ENCODE data around the gene ENO4. TPM values are rescaled to one million over a fixed set of nuclear protein-coding genes. Genes with fewer than 3 reads are reported as not detected.

Gene ENO4
- total RNA-seq, 1 experiment from 2014 or later = not detected

DNA sequence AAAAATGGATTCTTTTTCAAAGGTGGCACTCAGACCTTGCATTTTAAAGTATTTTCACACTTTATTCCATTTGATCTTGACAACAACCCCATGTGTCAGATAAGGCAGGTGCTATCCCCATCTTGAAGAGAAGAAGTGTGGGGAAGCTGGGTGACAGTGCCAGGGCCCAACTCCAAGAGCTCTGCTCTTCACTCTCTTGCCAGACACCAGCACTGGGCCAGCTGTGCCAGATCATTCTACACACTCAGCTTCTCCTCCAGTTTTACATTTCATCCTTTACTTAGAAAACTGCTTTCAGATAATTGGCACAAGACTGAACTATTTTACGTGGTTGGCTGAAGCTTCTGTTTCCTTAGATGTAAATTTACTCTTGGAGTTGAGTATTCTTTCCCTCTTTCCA, 64.4 kb downstream of the ENO4 start:
- no peak for DNase-seq (ENCODE audit: low read depth)

DNA sequence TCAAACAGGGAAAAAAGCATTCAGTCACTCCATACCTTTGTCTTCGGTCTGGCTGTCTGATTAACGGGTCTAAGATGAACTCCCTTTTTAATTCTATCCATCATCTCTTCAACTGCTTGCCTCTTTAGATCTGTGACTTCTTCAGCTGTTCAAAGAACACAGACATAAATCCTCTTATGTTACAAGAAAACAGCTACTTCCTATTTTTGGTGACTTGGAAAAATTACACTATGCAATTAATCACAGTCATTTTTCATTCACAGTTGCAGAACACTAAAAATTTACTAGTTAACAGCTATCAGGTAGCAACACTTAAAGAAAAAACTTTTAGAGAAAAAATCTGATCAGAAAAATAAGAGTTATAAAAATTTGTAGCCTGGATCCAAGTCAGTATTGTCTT, 66.0 kb downstream of the ENO4 start:
- DNase-seq (ENCODE audit: low read depth) = no peak

- no peak for DNase-seq (ENCODE audit: low read depth)
Observed at GRCh38 chr10:116917481-116917880, 68.2 kb downstream of the ENO4 start.

DNA sequence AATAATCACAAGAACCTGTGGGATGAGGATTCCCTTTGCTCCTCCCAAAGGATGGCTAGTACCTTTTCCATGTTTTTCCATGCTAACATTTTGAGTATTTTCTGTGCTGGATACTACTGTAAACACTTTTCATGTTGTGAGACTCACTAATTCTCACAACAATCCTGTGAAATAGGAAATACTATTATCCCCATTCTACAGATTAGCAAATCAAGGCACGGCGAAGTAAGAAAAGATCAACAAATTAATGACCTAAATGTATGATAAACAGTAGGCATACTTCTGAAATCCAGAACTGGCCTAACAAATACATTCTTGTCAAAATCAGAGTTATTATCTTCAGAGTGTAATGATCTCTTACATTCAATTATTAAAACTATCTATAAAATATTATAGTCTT, 69.3 kb downstream of the ENO4 start:
- no peak for DNase-seq (ENCODE audit: low read depth)

DNA sequence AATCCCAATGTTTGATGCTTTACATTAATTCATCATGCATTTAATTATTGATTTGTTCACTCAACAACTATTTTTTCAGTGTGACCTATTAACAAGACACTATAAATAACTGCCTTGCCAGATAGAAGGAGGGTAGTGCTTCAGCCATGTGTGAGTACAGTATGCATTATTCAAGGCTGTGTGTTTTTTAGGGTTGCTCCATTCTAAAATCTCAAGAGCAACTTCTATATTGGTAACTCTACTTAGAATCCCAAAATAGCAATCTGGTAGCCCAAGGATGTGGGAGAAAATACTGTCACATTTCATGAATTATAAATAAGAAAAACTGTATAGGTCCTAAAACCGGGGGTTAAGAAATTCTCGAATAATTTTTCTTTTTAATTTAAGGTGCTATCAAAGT, 69.9 kb downstream of the ENO4 start:
- no peak for DNase-seq (ENCODE audit: low read depth)

DNA sequence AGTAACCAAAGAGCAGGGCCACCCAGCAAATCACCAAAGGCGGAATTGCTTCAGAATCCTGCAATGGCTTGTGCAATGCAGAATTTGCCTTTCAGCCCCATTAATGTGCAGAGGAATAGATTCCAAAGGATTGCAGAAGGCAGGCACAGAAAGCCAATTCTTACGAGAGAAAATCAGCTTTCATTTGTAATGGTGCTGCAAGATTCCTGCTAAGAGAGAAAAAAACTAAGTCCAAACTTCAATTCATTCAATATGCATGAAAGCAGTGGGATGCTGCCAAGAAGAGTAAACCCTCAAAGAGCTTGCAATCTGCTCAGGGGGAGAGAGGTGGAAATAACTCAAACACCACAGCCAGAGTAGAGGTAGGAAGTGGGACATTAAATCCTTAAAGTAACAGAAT, 70.4 kb downstream of the ENO4 start:
- DNase-seq (ENCODE audit: low read depth) = no peak

DNA sequence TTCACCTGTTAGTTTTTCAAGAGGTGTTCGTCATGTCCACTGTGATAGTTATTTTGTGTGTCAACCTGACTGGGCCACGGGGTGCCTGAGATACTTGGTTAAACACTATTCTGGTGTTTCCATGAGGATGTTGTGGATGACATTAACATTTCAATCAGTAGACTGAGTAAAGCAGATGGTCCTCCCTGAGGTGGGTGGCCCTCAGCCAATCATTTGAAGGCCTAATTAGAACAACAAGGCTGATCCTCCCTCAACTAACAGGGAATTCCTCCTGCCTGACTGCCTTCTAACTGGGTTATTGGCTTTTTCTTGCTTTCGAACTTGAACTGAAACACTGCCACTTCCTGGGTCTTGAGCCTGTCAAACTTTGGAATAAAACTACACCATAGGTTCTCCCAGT, 75.8 kb downstream of the ENO4 start:
- DNase-seq (ENCODE audit: low read depth) = no peak

DNA sequence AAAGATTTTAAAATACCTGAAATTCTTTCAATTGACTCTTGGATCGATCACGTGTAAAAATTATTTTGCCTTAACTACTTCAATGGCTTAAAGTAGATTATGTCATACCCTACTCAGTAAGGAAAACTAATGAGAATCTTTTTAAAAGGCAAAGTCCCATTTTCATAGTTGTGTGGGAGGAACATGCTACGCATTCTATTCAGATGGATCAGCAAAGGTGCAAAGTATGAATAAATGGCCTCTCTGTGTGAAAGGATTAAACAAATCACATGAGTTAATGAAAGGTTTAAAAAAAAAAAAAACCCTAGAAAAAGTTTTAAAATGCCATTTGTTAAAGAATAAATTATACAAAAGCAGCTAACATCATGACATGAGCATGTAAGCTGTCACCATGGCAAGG, 77.1 kb downstream of the ENO4 start:
- no peak for DNase-seq (ENCODE audit: low read depth)

DNA sequence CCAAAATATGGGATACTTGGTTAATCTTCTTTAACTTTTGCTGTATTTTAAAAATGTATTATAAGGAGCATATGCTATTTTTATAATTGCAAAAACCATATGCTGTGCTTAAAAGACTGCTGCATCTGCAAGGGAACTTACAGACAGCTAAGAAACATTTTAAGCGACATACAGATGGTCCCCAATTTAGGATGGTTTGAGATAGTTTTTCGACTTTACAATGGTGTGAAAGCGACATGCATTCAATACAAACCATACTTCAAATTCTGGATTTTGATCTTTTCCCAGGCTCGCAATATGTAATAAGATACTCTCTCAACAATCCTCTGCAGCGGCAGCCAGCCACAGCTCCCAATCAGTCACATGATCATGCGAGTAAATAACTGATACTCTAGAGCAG, 82.5 kb downstream of the ENO4 start:
- no peak for DNase-seq (ENCODE audit: low read depth)

Other genes starting within 250 kb of the ENO4 start
- gene PNLIPRP2, start 228.5 kb upstream of the ENO4 start, total RNA-seq (2014; rRNA removed; shearing (Covaris generic)) = not detected in 2 replicates
- gene HSPA12A, start 106.9 kb upstream of the ENO4 start, total RNA-seq (2014; rRNA removed; shearing (Covaris generic)) = 3.0 and 3.1 TPM in 2 replicates
- gene SHTN1, start 155.7 kb downstream of the ENO4 start, total RNA-seq (2014; rRNA removed; shearing (Covaris generic)) = 3.4 and 3.6 TPM in 2 replicates

All from RPMI7951 (cell line).